HG02678 (cell line): ENCODE measurements around the gene VAT1.
"Not testable (repeated sequence)": the region's sequence is repeated elsewhere in the genome, so short reads cannot be mapped to it uniquely, and the experiment has no call there.

Experiments
- ATAC-seq: cut with Tn5 transposase; IDR thresholded peaks from one replicate; pipeline ENCODE4 v1.9.1; 2021; ENCODE audit warnings: mild to moderate bottlenecking, moderate library complexity; ENCODE audit not compliant: unreplicated experiment

Gene VAT1

GRCh38 chr17:42975701-42976100, 46.5 kb downstream of the VAT1 start:
- ATAC-seq: not testable (repeated sequence)

DNA sequence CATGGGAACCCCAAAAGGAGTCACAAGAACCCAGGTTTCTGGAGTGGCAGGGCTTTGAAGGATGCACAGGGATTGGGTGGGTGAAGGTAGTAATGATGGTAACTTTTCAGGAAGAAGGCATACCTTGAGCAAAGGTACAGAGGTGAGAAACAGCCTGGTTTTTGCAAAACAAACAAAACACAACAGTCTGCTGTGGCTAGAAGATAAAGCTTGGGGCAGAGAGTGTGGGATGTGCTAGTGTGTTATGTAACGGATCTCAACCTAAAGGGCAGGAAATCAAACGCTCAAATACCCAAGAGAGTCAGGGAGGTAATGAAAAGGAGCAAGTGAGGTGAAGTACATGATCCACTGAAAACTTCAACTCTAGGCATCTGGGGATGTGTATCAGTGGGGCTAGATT, 46.9 kb downstream of the VAT1 start:
- no peak for ATAC-seq

DNA sequence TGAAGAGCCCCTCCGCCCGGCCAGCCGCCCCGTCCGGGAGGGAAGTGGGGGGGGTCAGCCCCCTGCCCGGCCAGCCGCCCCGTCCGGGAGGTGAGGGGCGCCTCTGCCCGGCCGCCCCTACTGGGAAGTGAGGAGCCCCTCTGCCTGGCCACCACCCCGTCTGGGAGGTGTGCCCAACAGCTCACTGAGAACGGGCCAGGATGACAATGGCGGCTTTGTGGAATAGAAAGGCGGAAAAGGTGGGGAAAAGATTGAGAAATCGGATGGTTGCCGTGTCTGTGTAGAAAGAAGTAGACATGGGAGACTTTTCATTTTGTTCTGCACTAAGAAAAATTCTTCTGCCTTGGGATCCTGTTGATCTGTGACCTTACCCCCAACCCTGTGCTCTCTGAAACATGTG, 48.9 kb downstream of the VAT1 start:
- not testable (repeated sequence) for ATAC-seq

GRCh38 chr17:42971589-42971988, 50.6 kb downstream of the VAT1 start:
- no peak for ATAC-seq

- ATAC-seq: no peak
Measured at GRCh38 chr17:42969001-42969581, 53.1 kb downstream of the VAT1 start.

- no peak for ATAC-seq
Measured at GRCh38 chr17:42967925-42968324, 54.3 kb downstream of the VAT1 start.
